GM18505 (cell line): ENCODE data around the gene ADAMTS16.

Experiments used
- ATAC-seq: cut with Tn5 transposase; IDR thresholded peaks from one replicate; pipeline ENCODE4 v1.9.1; 2021; ENCODE audit not compliant: unreplicated experiment
- POLR2A ChIP-seq: IDR thresholded peaks from 4 replicates; pipeline ENCODE4 v1.6.1; 2011; ENCODE audit warnings: borderline replicate concordance; ENCODE audit not compliant: insufficient read depth, insufficient read length; ENCODE audit errors: extremely low read depth

ADAMTS16 gene

DNA sequence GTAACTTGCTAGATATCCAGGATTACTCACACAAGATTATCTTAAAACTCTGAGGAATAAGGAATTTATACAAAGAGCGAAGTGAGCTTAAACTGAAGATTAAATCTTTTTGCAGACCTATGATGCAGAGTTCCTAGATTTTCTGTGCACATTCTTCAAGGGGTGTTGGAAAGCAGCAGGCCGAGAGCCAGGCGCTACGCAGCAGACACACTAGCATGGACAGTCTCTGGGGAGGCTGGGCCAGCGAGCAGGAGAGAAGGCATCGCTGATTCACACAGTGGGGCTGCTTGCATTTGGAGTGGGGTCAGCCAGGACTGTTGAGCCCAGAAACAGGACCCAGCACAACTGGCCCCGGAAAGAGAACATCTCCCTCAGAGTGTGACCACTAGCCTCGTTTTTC, 136.3 kb downstream of the ADAMTS16 start:
- no peak for TF ChIP-seq POLR2A
- ATAC-seq, result no peak

DNA sequence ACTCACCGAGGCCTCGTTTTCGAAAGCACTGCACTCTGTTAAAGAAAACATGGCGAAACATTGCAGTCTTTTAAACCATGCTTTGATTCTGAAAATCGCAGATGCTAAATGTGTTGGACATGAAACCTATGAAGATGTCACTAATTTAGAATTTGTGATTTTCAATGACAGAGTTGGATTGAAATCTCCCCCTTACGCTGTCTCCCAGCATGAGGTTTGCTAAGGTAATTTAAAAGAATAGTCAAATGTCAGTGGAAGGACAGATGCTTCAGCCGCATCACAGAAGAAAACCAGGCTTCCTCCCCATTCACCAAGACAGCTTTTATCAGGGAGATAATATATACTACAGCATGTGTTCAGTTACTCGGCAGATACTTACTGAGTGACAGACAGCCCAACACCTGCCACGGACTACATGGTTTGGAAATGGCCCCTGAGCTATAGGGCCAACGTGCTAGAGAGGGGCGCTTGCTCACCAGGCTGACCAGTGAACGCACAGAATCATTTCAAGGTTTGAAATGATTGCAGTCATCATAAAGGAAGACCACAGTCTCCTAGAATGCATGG, 136.9 kb downstream of the ADAMTS16 start:
- no peak for ATAC-seq
- no peak for TF ChIP-seq POLR2A

- TF ChIP-seq POLR2A, result no peak
These were observed 138.2 kb downstream of the ADAMTS16 start for GRCh38 chr5:5278201-5278814.

DNA sequence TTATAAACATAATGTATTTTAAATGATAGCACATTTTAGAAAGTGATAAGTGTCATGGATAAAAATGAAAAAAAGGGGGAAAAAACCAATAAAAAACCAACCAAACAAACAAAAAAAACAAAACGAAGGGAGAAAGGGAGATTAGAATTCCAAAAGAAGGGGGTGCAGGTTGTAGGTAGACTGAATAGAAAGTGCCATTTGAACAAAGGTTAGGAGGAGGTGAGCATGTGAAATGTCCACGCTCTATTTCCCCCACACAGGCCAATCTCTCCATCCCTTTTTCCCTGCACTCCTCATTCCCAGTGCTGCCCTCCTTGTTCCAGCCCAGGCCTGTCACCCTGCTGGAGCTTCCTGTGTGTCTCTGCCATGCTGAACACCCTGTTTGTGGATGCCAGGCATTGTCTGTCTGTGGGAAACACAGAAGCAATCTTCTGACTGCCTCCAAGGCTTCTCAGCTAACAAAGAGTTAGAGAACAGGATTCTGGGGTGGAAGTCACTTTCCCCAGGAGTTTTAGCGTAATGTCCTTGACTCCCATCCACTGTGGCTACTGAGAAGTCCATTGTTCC, 138.8 kb downstream of the ADAMTS16 start:
- no peak for ATAC-seq
- no peak for TF ChIP-seq POLR2A

More at GRCh38 chr5:5278201-5278814, 138.2 kb downstream of the ADAMTS16 start:
- no peak for ATAC-seq

DNA sequence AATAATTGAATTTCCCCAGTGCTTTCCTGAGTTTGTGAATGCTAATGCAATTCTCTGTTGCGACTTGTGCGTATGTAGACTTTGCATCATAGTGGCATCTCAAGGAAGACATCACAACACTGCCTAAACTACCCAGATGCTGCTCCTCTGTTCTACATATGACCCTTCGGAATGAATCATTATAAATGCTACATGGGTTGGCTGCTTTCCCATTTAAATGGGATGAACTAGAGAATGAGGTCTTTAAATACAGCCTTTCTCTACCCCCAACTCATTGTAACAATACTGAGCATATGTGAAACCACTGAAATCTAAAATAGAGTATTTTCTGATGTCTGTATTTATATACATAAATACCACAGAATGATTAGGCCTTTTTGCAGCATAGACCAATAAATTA, 145.8 kb downstream of the ADAMTS16 start:
- TF ChIP-seq POLR2A, result no peak
- no peak for ATAC-seq

DNA sequence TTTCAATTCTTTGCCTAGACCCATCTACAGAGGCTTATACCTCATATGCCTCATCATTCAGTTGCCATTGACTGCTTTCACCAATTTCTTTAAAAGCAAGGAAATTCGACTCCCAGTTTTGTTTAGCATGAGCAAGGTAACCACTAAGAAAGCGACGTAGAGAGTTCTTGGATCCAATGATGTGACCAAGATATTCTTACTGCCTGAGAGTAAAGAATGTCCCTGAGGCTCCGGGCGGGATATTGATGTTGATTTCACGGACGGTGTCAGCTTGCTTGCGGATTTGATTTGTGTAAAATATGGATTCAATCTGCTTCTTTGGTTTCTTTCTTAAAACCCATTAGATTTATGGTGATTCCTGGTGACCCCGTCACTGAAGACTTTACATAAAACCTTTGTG, 147.3 kb downstream of the ADAMTS16 start:
- TF ChIP-seq POLR2A, result no peak

DNA sequence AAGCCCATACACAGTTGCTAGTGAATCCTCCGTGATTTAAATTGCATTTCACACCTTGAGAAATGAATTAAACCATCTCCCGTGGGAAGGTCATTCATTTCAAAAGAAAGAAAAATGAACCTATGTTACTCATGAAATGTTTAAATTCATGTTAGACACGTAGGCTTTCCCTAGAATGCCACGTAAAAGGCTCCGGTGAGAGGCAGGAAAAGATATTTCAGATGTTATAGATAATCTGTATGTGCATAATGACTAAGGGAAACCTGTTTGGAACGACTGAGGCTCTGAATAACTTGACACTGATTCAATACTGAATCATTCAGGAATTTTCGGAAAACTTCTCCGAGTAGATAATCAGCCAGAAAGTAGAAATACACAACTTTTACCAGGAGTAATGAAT, 148.1 kb downstream of the ADAMTS16 start:
- ATAC-seq, result no peak
- TF ChIP-seq POLR2A, result no peak

More for the DNA sequence above, 147.3 kb downstream of the ADAMTS16 start:
- ATAC-seq, result no peak

GRCh38 chr5:5289537-5289936, 149.4 kb downstream of the ADAMTS16 start:
- TF ChIP-seq POLR2A, result no peak
- ATAC-seq, result no peak

DNA sequence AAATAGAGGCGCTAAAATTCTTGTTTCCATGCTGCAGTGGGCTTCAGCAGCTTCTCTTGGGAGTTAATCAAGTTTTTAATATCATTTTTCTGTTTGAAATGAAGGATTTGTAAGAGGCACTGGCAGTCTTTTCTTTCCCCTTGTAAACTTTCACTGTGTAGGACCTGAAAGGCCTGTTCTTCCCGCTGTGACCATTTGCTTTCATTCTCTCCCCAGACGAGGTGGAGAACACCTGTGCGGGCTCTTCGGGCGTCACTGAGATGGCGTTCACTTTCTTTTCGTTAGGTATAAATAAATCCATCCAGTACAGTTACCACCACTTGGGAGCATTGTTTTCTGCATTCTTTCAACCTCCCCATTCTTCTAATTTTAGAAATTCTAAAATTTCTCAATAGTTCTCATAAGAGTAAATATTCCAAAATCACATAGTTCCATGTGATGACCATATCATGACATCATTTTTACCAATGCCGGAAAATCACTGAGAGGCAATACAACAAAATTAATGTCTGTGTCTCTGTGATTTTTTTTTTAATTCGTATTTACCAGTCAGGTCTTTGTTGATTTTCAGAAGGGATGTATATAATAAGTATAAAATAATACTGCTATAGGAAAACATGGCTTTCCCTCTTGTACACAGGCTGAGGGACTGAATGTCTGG, 150.7 kb downstream of the ADAMTS16 start:
- no peak for TF ChIP-seq POLR2A
- ATAC-seq, result no peak

DNA sequence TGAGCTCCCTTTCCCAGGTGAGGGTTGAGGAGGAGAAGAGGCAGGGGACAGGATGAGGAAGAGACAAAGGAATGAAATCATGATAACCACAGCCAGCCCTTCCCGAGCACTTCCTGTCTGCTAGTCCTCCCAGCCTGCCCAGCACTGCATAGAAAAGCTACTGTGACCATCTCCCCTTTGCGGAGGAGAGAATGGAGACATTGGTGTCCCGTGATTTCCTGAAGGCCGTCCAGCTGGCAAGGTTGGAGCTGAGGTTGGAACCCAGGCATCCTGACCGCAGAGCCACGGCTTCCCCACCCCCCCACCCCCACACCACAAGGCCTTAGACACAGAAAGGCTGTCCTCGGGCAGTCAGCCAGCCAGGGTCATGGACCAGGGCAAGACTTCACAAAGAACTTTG, 151.2 kb downstream of the ADAMTS16 start:
- TF ChIP-seq POLR2A, result no peak
- no peak for ATAC-seq

DNA sequence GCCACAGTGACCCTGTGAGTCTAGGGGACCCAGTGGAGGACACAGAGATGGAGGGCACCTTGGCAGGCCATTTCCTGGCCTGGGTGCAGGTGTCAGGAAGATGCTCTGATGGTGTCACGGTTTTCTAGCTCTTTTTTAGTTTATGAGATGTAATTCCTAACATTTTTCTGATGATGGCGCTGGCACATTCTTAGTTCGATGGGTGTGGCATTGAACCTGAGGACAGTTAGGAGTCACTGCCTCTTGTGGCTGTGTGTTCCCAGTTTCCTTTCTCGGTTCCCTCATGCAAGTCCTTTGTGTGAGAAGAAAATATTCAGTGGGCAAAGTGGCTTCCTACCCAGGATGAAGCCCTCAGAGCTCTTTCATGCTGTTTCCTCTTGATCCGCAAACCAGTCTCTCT, 152.9 kb downstream of the ADAMTS16 start:
- ATAC-seq, result no peak
- TF ChIP-seq POLR2A, result no peak

- ATAC-seq, result no peak
- TF ChIP-seq POLR2A, result no peak
These were observed 154.3 kb downstream of the ADAMTS16 start for GRCh38 chr5:5294429-5294828.

- no peak for TF ChIP-seq POLR2A
- ATAC-seq, result no peak
These were observed 155.2 kb downstream of the ADAMTS16 start for GRCh38 chr5:5295351-5295750.

GRCh38 chr5:5296051-5296450, 155.9 kb downstream of the ADAMTS16 start:
- no peak for ATAC-seq

More at GRCh38 chr5:5296051-5296450, 155.9 kb downstream of the ADAMTS16 start:
- TF ChIP-seq POLR2A, result no peak
